T-helper 2 cell treated with Interferon-gamma antibody and Interleukin-4, amounts not matched to agents 5 μg/mL and 100 μg/mL, for 36 hours (primary cell): ENCODE data around the gene FSCN2.

Experiments
- DNase-seq: peaks from one replicate; pipeline ENCODE4 v3.0.0; 2021; ENCODE audit warnings: low spot score
- H3K27ac Mint-ChIP-seq: one replicate; pipeline ENCODE4 v1.8.0; 2021; ENCODE audit warnings: mild to moderate bottlenecking, mixed read lengths
- H3K27me3 Mint-ChIP-seq: one replicate; pipeline ENCODE4 v1.8.0; 2021; ENCODE audit warnings: low read depth, mixed read lengths
- H3K36me3 Mint-ChIP-seq: one replicate; pipeline ENCODE4 v1.8.0; 2021; ENCODE audit warnings: low read depth, mixed read lengths
- H3K4me1 Mint-ChIP-seq: one replicate; pipeline ENCODE4 v1.8.0; 2021; ENCODE audit warnings: low read depth, mixed read lengths
- H3K4me3 Mint-ChIP-seq: one replicate; pipeline ENCODE4 v1.8.0; 2022; ENCODE audit warnings: mild to moderate bottlenecking, moderate library complexity, mixed read lengths
- H3K9me3 Mint-ChIP-seq: one replicate; pipeline ENCODE4 v1.8.0; 2021; ENCODE audit warnings: mixed read lengths

The FSCN2 gene

GRCh38 chr17:81513753-81514488 is 14.3 kb upstream of the FSCN2 start:
- H3K27ac Mint-ChIP-seq, result peak overlapping the region; percentile 90
- no peaks in the 10 kb centered on the region for H3K27me3 Mint-ChIP-seq
- peak overlapping the region; percentile 89 for H3K4me3 Mint-ChIP-seq
- peaks cover 25% of the 10 kb centered on the region for H3K4me1 Mint-ChIP-seq
- peaks cover 37% of the 10 kb centered on the region for H3K36me3 Mint-ChIP-seq
- no peaks in the 10 kb centered on the region for H3K9me3 Mint-ChIP-seq
- peak; percentile 56 for DNase-seq

GRCh38 chr17:81514489-81514738 is 13.8 kb upstream of the FSCN2 start:
- Mint-ChIP-seq H3K9me3 (no peaks in the 10 kb centered on the region), H3K27me3 (no peaks in the 10 kb centered on the region), H3K4me1 (peaks cover 20% of the 10 kb centered on the region), H3K4me3 (peak overlapping the region; percentile 68), H3K27ac (peak overlapping the region; percentile 90), H3K36me3 (peaks cover 32% of the 10 kb centered on the region)
- no peak for DNase-seq

GRCh38 chr17:81514739-81515529 is 13.2 kb upstream of the FSCN2 start:
- Mint-ChIP-seq H3K36me3 (peaks cover 26% of the 10 kb centered on the region), H3K9me3 (no peaks in the 10 kb centered on the region), H3K4me3 (peak overlapping the region; percentile 90), H3K27ac (peak overlapping the region; percentile 93), H3K27me3 (no peaks in the 10 kb centered on the region), H3K4me1 (peaks cover 15% of the 10 kb centered on the region)
- DNase-seq, result peak; percentile 81

GRCh38 chr17:81515530-81516041 is 12.6 kb upstream of the FSCN2 start:
- Mint-ChIP-seq H3K27ac (peak overlapping the region; percentile 93), H3K36me3 (peaks cover 20% of the 10 kb centered on the region), H3K27me3 (peaks cover 1% of the 10 kb centered on the region), H3K4me1 (peaks cover 15% of the 10 kb centered on the region), H3K9me3 (no peaks in the 10 kb centered on the region), H3K4me3 (peak overlapping the region; percentile 90)
- DNase-seq, result no peak

- no peaks in the 10 kb centered on the region for H3K9me3 Mint-ChIP-seq
- H3K4me3 Mint-ChIP-seq, result peak overlapping the region; percentile 90
- no peak for DNase-seq
- H3K4me1 Mint-ChIP-seq, result peaks cover 19% of the 10 kb centered on the region
- peaks cover 11% of the 10 kb centered on the region for H3K36me3 Mint-ChIP-seq
- no peak overlapping the region for H3K27ac Mint-ChIP-seq
- H3K27me3 Mint-ChIP-seq, result peaks cover 4% of the 10 kb centered on the region
Observed at GRCh38 chr17:81516439-81516838, 11.7 kb upstream of the FSCN2 start.

GRCh38 chr17:81517009-81517338 is 11.2 kb upstream of the FSCN2 start:
- peaks cover 21% of the 10 kb centered on the region for H3K4me1 Mint-ChIP-seq
- no peak for DNase-seq
- H3K36me3 Mint-ChIP-seq, result peaks cover 6% of the 10 kb centered on the region
- H3K27ac Mint-ChIP-seq, result no peak overlapping the region
- peak overlapping the region; percentile 90 for H3K4me3 Mint-ChIP-seq
- peaks cover 5% of the 10 kb centered on the region for H3K27me3 Mint-ChIP-seq
- no peaks in the 10 kb centered on the region for H3K9me3 Mint-ChIP-seq

- Mint-ChIP-seq H3K9me3 (no peaks in the 10 kb centered on the region), H3K36me3 (peaks cover 2% of the 10 kb centered on the region), H3K27me3 (peaks cover 5% of the 10 kb centered on the region), H3K4me3 (peak overlapping the region; percentile 65), H3K4me1 (peaks cover 21% of the 10 kb centered on the region), H3K27ac (no peak overlapping the region)
- no peak for DNase-seq
Observed at GRCh38 chr17:81517339-81518112, 10.7 kb upstream of the FSCN2 start.

GRCh38 chr17:81518113-81518784 is 9.9 kb upstream of the FSCN2 start:
- H3K4me3 Mint-ChIP-seq, result peak overlapping the region; percentile 65
- DNase-seq, result no peak
- H3K27me3 Mint-ChIP-seq, result peaks cover 5% of the 10 kb centered on the region
- peaks cover 21% of the 10 kb centered on the region for H3K4me1 Mint-ChIP-seq
- H3K9me3 Mint-ChIP-seq, result no peaks in the 10 kb centered on the region
- no peak overlapping the region for H3K27ac Mint-ChIP-seq
- peaks cover 2% of the 10 kb centered on the region for H3K36me3 Mint-ChIP-seq

GRCh38 chr17:81518785-81519283 is 9.3 kb upstream of the FSCN2 start:
- Mint-ChIP-seq H3K4me1 (peaks cover 21% of the 10 kb centered on the region), H3K27ac (no peak overlapping the region), H3K27me3 (peaks cover 5% of the 10 kb centered on the region), H3K4me3 (no peak overlapping the region), H3K9me3 (no peaks in the 10 kb centered on the region), H3K36me3 (peaks cover 2% of the 10 kb centered on the region)
- DNase-seq, result no peak

GRCh38 chr17:81519284-81520020 is 8.7 kb upstream of the FSCN2 start:
- Mint-ChIP-seq H3K36me3 (peaks cover 2% of the 10 kb centered on the region), H3K4me1 (peaks cover 21% of the 10 kb centered on the region), H3K27me3 (peaks cover 5% of the 10 kb centered on the region), H3K4me3 (no peak overlapping the region), H3K9me3 (no peaks in the 10 kb centered on the region), H3K27ac (no peak overlapping the region)
- peak; percentile 69 for DNase-seq

GRCh38 chr17:81520021-81520901 is 7.9 kb upstream of the FSCN2 start:
- H3K36me3 Mint-ChIP-seq, result peaks cover 2% of the 10 kb centered on the region
- no peaks in the 10 kb centered on the region for H3K9me3 Mint-ChIP-seq
- H3K27ac Mint-ChIP-seq, result no peak overlapping the region
- H3K4me1 Mint-ChIP-seq, result peaks cover 20% of the 10 kb centered on the region
- peak overlapping the region; percentile 14 for H3K4me3 Mint-ChIP-seq
- peaks cover 5% of the 10 kb centered on the region for H3K27me3 Mint-ChIP-seq
- no peak for DNase-seq
